GM04504 (cell line): ENCODE measurements around the gene GSTM5.
"Not testable (repeated sequence)": the region's sequence is repeated elsewhere in the genome, so short reads cannot be mapped to it uniquely, and the experiment has no call there.

ENCODE experiments used
- DNase-seq: peaks from one replicate; pipeline ENCODE4 v3.0.0-alpha.2; 2012; ENCODE audit warnings: low read depth

The GSTM5 gene

DNA sequence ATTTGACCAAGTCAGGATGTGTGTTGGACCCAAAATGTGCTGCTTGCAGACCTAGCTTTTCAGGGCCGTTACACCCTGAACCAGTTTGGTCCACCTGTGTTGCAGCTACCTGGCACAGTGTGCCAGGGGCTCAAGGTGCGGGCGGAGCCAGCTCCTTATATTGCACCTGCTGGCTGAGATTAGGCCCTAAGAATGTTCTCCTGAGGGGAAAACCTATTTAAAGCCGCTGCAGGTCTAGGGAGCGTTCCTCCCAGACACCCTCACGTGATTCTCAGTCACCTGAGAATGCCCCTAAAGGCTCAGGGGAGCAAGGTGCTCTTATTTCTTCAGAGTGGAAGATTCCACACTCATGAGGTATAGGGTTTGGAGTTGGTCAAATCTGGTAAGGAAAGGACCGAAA lies 16.8 kb downstream of the GSTM5 start:
- no peak for DNase-seq

DNA sequence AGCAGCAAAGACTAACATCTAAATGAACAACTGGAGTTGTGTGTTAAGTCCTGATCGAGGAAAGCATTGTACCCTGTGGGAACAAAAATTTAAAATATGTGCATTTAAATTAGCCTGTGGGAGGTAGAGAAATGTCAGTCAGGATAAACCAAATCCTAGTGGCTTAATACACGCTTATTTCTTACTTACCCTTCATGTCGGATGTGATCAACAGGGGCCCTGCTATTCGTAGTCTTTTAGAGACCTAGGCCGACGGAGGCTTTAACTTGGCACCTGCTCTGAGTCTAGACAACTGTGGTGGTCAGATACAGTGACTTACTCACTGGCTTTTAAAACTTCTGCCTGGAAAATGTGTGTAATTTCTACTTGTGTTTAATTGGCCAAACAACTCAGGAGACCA lies 18.6 kb downstream of the GSTM5 start:
- DNase-seq = no peak

DNA sequence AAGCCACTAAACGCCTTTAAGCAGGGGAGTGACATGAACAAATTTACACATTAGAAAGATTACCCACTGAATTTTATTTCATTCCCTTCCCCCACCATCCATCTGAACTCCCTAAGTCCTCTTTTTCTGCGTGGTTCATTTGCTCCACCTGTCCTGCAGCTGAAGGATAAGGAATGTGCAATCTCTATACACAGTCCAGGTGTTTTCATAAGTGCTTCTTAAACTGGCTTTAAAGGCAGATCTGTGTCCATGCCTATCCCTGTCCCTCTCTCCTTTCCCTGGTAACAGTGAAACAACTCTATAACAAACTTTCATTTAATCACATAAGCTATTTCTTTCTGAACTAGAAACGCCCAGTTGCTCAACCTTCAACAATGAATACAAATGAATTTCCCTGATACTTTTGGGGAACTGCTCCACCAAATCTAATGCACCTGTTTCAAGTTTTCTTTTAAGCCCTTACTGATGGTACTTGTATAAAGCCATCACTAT lies 20.4 kb downstream of the GSTM5 start:
- no peak for DNase-seq

DNA sequence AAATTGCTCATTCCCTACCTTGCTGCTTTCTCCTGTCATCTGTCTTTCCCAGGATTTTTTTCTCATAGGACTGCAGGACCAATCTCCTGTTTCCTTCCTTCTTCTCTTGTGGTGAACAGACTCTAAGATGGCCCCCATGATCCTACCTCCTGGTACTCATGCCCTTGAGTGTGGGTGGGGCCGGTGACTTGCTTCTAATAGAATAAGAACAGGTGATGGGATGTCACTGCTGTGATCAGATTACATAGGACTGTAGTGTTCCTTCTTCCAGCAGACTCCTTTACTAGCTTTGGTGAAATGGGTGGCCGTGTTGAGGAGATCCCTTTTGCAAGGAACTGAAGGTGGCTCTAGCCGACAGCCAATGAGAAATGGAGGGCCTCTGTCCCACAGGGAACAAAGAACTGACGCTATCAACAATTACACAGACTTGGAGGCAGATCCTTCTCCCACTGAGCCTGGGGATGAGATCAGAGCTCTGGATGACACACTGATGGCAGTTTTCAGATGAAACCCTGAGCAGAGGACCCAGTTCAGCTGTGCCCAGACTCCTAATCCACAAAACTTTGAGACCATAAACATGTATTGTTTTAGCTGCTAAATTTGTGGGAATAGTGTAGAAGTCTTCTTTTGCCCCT lies 21.3 kb downstream of the GSTM5 start:
- DNase-seq = no peak

DNA sequence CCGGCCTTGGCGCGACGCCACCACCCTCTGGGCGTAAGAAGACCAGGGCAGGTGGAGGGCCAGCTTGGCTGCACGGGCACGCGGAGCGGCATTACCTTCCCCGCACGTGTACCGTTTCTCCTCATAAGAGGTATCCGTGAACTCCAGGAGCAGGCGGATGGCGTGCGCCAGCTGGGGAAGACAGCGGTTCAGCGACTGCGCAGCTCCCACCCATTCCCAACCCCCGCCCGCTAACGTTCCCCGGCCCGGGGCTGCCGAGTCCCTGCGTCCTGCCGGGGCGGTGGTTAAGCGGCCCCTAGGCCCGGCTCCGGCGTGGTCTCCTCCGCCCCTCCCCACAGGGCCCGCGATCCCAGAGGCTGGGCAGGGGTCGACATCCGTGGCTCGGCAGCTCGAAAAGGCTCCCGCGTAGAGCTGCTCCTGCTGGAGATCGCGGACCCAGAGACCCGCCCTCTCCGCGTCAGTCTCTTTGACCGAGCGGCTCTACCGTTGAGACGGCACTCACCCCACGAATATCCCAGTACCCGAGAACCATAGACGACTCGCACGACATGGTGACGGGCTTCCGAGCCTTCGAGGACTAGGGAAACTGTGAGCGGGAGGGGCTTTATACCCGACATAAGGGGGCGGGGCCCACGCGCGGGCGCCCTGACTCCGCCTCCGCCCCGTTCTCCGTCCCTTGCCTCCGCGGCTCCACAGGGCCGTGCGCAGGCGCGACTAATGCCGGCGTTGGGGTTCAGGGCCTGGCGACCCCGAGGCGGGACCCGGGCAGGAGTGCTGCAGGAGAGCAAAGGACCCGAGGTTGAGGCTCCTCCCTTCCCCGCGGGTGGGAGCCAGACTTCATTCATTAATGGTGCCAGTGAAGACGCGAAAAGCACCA lies 27.9 kb downstream of the GSTM5 start:
- no peak for DNase-seq

DNA sequence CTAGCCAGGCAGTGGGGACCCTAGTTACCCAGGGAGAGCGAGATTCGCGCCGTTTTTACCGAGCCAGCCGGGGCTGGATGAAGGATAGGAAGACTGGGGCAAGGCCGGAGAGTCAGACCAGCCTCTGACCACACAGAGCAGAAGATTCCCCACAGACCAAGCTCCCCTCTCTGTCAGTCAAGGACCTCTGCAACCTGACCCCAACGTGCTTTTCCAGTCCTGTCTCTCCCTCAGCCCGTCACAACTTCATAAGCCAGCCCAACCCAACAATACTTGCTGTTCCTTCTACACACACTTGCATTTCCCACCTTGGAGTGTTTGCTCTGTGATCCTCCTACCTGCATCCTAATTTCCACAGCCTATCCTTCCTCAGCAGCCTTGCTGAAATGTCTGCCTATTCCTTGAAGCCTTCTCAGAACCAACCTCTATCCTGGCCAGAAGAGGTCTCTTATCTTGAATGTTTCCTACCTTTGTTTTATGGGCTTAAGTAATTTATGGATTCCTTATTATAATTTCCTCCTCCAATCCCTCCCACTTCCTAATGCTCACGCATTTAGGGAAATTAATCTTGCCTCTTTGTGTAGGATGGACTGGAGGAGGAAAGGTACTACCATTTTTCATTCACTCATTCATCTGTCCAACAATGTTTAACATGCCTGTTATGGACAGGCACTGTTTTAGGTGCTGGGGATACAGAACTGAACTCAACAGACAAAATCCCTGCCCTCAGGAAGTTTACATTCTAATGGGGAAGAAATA lies 28.7 kb downstream of the GSTM5 start, which contains the start of gene GSTM3:
TSS of gene GSTM3 (minus strand) at position 424 of the 759 bp plus-strand sequence. CDS start 751 bp downstream, outside the sequence.
- DNase-seq = no peak

DNA sequence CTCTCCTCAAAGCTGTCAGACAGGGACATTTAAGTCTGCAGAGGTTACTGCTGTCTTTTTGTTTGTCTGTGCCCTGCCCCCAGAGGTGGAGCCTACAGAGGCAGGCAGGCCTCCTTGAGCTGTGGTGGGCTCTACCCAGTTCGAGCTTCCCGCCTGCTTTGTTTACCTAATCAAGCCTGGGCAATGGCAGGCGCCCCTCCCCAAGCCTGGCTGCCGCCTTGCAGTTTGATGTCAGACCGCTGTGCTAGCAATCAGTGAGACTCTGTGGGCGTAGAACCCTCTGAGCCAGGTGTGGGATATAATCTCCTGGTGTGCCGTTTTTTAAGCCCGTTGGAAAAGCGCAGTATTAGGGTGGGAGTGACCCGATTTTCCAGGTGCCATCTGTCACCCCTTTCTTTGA lies 36.3 kb downstream of the GSTM5 start:
- not testable (repeated sequence) for DNase-seq

DNA sequence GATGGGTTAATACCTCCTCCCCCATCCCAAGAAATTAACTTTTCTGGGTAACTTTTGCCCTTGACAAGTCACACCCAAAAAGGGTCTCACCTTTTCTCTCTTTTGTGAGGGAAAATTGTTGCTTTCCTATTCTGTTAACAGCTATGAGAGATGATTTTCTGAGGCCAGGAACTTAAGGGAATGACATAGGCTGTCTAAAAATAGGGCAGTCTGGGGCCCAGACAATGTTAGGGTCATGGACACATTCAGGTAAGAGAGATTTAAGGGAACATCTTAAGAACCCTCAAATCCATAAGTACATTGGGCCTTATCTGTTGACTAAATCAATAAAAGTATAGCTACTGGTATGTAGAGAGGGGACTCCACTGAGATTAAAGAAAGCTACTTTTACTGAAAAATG lies 37.2 kb downstream of the GSTM5 start:
- DNase-seq = no peak

DNA sequence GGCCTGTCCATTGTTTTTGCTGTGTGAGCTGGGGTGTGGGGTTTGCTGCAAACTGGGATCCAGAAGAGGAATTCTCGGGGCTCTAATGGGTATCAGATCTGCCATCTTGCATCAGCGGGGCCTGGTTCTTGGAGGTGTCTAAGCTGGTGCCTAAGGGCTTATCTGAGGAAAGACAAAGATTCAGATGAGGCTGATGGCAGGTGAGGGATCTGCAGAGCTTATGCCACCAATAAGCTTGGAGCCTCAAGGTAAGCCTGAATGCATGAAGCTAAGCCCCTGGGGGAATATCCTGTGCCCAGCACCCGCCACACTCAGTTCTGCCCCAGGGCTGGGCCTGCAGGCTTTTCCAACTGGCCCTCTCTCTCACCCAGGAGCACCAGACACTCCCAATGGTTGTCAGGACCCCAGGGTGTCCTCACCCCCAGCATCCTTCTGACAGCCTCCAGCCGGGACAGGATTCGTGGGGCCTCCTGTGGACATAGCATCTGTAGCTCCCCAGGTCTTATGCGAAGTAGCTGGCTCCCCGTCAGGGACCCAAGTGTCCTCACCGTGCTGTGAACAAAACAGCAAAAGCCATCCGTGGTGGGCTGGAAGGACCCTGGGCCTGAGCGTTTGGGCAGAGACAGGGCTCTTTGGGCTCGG lies 38.3 kb downstream of the GSTM5 start:
- DNase-seq = no peak

DNA sequence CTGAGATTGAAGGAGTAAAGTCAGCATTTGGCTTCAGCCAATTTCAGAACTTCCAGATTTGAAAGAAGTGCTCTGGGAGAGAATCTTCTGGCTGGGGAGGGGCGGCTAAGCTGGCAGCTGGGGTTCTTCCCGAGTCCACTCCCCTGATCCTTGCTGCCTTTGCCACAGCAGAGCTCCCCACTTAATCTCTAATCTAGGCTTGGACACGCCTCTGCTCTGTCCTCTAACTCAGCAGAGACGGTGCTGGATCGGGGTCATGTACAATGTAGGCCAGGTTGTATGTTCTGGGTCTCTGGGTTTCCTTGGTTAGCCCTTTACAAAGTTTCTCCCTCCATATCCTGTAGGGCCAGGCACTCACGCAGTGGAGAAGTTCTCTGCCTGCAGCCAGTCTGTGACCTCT lies 38.9 kb downstream of the GSTM5 start:
- DNase-seq = no peak

DNA sequence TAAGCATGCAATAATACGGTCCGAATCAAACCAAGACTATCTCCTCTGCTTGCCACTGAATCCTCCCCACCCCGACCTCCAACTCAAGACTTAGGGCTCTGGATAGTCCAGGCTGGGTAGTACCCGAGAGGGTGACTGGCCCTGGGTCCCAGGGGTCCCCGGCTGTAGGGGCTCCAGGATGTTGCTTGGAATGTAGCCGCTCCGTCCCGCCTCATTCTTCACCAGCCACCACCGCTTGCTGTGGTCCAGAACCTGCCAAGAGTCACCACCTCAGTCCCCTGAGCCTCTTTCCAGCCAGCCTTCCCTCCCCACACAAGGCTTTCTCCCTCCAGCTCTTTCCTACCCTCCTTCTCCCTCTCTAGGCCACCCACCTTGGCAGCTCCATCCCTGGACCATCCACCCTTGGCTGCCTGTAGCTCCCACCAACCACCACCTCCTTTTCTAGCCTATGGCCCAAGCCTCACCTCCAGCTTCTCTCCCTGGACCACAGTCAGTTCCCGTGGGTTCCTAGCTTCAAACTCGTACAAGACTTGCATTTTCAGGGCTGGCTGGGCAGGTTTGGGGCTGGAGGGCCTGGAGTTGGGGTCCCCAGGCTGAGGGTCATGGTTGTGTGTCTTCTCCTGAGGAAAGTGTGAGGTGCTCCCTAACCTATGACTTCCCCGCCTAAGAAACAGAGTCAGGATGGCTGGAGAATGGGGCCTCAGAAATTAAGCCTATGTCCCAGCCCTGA lies 39.6 kb downstream of the GSTM5 start:
- DNase-seq = no peak

DNA sequence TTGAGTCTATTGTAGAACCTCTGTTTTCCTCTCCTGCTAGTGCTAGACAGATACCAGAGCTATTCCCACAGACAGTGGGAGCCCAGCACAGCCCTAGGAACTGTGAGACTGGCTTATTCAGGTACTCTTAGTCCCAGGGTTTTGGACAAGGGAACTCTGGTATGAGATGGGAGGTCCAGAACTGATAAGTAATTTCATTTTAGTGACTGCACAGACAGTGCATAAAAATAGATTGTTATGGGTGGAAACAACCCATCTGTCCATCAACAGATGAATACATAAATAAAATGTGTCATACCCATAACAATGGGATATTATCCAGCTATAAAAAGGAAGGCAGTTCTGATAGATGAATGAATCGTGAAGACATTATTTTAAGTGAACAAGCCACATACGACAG lies 42.7 kb downstream of the GSTM5 start:
- DNase-seq = no peak

DNA sequence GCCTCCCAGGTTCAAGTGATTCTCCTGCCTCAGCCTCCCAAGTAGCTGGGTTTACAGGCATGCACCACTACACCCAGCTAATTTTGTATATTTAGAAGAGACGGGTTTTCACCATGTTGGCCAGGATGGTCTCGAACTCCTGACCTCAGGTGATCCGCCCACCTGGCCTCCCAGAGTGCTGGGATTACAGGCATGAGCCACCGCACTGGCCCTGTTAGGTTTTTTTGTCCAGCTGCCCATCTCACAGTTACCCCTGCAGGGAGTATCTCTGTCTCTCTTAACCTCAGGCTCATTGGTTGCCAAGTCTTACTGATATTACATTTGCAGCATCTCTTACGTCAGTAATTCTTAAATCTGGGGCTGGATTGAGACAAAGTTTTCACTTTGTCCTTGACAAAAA lies 44.3 kb downstream of the GSTM5 start:
- DNase-seq = not testable (repeated sequence)

DNA sequence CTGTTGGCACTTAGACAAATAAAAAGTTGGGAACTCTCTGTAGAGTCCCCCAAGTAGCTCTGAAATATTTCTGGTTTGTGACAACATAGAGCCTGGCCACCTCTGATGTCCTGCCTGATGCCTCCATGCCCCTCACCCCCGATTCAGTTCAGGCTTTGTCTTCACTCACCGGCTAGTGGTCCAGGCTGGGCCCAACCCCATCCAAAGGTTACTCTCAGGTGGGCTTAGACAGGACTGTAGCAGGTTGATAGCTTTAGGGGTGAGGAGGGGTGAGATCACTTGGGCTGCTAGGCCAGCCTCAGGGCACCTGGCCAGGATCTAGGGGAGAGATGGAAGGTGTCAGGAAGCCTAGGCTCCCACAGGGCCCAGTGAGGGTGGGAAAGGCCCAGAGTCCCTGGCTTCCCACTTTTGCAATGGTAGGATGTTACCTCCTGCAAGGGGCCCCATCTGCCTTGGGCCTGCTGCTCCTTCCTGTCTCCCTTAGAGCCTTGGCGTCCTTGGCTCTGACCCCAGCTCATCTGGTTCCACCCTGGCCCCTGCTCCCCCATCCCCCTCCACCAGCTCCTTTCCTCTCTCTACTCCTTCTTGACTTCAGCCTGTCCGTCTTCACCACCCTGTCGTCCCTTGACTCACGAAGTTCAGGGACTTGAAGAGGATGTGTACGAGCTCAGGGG lies 44.9 kb downstream of the GSTM5 start:
- DNase-seq = no peak

DNA sequence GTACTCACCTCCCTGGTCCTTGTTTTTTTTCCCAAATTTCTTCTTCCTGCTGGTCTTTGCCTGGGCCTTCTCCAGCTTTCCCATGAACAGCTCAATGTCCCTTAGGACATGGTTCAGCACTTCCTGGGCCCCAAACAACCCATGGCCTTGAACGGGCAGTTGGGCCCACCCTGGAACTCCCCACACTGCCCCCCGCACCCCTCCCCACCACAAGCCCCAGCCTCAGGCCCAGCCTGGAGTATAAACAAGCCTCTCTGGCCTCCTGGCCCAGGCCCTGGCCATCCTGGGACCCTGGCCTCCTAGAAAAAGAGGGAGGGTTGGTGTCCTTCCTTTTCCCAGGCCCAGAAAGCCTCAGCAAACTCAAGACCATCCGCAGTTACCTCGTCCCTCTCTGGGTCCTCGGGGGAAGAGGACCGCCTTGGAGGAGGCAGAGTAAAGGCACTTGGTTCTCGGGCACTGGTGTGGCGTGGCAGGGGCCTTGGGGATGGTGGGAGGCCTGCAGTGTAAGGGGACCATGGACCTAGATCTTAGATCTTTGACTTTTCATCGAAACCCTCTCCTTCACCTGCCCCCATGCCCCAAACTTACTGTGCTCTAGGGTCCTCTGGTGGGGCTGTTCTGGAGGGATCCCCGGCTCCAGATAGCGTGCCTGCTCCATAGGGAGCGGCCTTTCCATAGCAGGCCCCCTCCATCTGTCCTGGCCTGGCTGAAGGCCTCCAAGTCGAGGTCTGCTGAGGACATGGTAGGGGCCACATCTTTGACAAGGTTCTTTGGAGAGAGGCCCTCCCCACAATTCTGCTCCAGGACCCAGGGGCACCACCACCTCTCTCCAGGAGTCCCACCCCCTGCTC lies 46.1 kb downstream of the GSTM5 start:
- DNase-seq = no peak

DNA sequence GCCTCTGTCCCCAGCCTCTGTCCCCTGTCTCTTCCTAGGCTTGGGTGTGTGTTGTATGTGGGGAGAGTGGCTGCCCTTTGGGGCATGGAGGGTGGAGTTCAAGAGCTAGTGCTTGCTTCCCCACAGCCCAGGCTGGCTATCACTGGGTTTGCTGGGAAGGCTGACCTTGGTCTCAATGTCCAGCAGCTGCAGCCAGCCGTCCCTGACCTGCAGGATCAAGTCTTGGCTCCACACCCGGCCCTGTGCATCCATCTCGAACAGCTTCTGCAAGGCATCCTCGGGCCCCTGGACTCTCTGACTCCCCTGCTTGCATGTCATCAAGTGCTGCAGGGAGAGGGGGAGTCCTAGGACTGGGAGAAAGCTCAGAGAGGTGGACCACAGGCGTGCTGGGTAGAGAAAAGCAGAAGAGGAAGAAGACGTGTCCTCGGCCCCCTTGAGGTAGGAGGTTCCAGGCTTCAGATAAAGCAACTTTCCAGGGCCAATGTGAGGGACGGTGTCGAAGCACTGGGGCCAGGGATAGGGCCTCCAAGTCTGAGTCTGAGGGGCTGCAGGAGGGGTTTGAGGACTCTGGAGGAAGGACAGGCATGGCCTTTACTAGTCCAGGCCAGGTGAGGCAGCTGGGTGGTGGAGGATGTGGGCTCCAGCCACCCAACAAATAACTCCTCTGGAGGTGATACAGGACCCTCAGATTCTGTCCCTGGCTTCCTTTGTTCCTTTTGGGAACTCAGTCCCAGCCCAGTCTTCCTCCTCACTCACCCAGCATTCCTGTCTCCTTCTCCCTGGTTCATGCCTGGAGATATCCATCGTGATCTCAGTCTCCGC lies 47.7 kb downstream of the GSTM5 start:
- DNase-seq = no peak

DNA sequence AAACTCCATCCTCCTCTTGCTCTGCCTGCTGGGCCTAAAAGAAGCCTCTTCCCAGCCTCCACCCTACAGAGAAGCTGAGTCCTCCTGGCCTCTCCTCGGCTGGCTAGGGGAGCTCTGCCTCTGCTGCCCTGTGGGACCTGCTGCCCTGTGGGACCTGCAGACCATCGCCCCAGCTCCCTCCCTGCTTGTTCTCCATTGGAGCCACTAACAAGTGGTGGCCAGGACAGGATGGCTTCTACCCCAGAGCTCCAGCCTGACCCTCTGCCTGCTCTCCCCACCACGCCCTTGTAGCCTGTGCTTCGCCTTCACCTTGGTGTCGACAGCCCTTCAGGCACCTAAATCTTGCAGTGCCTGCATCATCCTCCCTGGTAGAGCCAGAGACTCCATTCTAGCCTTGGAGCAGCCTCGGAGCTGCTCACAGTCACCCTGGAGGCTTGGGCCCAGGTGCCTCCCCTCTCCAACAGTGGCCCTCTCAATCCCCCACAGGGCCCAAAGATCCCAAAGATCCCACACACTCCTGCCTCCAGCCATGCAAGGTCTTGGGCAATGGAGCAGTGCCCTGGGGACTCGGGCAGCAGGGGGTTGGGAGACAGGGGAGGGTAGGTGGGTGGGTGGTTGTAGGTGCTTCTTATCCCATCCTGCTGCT lies 48.7 kb downstream of the GSTM5 start:
- DNase-seq = no peak

DNA sequence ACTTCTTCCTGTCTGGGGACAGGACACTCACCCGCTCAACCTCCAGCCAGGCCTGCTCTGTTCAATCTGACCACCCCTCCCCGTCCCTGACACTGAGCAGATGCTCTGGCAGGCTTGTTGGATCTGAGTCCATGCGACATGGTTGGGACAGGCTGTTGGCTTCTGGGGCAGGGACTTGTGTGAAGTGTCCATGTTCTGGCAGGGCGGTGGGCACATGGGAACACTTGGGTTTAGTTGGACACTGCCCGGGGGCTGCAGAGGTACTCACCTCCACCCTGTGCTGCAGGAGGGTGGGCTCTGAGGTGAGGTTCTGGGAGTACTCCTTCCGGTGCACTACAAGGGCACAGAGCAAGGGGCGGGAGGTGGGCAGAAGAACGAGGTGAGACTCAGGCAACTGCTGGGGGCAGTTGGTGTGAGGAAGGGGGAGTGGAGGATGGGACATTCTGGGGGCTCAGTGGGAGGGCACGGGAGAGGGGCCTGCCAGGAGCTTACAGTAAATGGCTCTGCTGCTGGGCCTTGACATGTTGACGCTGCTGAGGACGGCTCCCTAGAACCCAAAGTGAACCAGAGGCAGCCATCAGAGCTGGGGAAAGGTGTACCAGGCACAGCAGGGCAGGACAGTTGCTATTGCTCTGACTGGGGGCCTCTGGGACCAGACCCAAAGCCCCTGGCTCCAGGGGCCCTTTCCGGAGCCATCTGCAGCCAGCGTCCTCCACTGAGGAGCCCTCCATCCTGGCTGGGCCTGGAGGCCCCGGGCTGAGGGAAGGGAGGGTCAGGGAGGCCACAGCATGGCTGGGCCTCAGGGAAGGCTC lies 49.4 kb downstream of the GSTM5 start:
- DNase-seq = no peak
